ENCODE results near the gene DENND4A. TPM values are rescaled to one million over a fixed set of nuclear protein-coding genes. Genes with fewer than 3 reads are reported as not detected.
A peak's percentile ranks its signal among the peaks of the same experiment; 100 is the strongest.

The DENND4A gene
- total and polyA plus RNA-seq, 8 donors = 20.6 to 26.3 (median 23.7) TPM

DNA sequence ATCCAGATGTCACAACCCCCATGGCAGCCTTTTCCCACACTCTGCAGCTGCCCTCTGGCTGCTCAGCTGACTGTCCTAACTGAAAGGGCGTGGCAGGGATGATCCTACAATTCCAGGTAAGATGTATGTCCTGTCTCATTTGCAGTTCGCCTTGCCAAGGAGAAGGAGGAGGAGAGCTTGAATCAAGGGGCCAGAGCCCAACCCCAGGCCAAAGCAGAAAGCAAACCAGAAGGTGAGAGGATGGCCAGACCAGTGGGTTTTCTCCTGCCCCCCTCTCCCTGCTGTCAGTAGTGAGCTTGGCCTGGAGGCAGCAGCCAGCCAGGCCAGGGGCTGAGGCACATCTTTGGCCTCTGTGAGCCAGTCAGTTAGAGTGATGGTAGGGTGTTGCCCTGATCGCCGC is 147.8 kb downstream of the DENND4A start:
- Histone ChIP-seq H3K36me3 (no peaks in the 10 kb centered on the region), H3K4me1 (no peaks in the 10 kb centered on the region), H3K27ac (no peak overlapping the region), H3K27me3 (no peaks in the 10 kb centered on the region), H3K4me3 (no peak overlapping the region), H3K9me3 (no peaks in the 10 kb centered on the region)
- intact Hi-C loops (cut with DNase I) = no loop called here
- ATAC-seq (no peak), DNase-seq (no peak)
- TF ChIP-seq, protein P1, sequence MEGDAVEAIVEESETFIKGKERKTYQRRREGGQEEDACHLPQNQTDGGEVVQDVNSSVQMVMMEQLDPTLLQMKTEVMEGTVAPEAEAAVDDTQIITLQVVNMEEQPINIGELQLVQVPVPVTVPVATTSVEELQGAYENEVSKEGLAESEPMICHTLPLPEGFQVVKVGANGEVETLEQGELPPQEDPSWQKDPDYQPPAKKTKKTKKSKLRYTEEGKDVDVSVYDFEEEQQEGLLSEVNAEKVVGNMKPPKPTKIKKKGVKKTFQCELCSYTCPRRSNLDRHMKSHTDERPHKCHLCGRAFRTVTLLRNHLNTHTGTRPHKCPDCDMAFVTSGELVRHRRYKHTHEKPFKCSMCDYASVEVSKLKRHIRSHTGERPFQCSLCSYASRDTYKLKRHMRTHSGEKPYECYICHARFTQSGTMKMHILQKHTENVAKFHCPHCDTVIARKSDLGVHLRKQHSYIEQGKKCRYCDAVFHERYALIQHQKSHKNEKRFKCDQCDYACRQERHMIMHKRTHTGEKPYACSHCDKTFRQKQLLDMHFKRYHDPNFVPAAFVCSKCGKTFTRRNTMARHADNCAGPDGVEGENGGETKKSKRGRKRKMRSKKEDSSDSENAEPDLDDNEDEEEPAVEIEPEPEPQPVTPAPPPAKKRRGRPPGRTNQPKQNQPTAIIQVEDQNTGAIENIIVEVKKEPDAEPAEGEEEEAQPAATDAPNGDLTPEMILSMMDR (IDR thresholded peaks at IDR 0.05) = no peak

DNA sequence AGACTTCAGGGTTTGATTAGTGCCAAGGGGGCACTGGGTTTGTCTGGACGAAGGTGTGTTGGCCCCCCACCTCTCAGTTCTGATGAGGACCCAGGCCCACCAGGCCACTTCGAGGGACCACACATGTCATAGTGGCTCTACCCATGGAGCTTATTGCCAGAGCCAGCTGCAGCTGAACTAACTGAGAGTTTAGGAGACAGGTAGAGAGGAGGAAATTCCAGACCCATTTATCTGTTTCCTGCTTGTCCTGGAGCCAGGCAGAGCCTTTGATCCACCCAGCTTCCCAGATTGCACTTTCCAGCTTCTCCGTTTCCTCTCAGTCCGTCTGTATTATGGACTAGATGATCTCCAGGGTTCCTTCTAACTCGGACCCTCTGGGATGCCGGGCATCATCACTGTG is 149.5 kb downstream of the DENND4A start:
- H3K36me3 ChIP-seq = no peaks in the 10 kb centered on the region
- H3K4me3 ChIP-seq = no peak overlapping the region
- no peaks in the 10 kb centered on the region for H3K27me3 ChIP-seq
- ATAC-seq (no peak), DNase-seq (no peak)
- intact Hi-C loops (cut with DNase I) = no loop called here
- H3K4me1 ChIP-seq = peaks cover 7 to 10% of the 10 kb centered on the region in 2 donors
- TF ChIP-seq, protein P1 (IDR thresholded peaks at IDR 0.05) = no peak
- no peaks in the 10 kb centered on the region for H3K9me3 ChIP-seq
- H3K27ac ChIP-seq = no peak overlapping the region

DNA sequence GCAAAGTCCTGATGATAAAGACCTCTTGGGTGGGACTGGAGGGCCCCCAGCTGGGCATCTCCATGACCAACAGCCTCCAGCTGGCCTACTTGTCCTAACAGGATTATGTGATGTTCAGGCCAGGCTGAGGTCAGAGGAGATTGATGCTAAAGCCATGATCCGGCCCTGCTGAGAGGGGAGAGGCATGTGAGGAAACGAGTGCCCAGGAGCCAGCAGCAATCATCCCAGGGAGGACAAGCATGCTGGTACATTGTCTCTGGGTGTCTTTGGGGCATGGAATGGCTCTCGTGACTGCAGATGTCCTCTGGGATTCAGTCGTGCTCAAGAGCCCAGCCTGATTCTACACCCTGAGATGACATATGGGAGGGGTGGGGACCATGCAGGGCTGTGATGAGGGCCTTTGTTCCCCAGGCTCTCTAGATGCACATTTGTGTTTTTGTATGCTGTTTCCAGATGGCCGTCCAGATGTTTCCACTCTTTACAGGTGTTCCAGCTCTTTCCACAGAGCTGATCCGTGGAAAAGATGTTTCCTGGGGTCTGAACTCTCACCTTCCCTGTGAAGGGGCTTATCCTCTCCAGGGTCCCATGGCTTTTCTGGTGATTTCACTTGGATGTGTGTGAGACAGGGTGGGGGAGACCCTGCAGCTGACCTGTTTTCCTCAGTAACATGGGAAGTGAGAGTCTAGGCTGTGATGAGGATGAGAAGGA is 150.2 kb downstream of the DENND4A start:
- peak in 1 of 4 donors; percentile 44 for DNase-seq
- intact Hi-C loops (cut with DNase I) = no loop called here
- Histone ChIP-seq H3K4me1 (peaks cover 7 to 10% of the 10 kb centered on the region in 2 donors), H3K4me3 (no peak overlapping the region), H3K27ac (no peak overlapping the region), H3K36me3 (no peaks in the 10 kb centered on the region), H3K9me3 (no peaks in the 10 kb centered on the region), H3K27me3 (no peaks in the 10 kb centered on the region)
- TF ChIP-seq, protein P1 (IDR thresholded peaks at IDR 0.05) = no peak
- no peak for ATAC-seq

DNA sequence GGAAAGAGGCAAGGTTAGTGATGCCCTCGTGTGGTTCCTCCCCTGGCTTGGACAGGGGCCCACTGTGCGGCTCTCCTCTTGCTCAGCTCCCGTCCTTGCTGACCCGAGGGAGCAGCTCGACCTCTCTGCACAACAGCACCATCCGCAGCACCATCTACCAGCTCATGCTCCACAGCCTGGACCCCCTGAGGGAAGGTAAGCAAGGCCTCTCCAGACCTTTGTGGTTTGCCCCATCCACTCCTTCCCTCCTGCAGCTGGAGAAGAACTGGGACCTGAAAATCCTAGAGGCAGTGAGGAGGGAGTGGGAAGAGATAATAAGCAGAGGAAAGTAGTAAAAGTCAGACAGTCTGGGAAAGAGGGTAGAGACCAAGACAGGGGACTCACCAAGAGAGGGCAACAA is 152.6 kb downstream of the DENND4A start:
- ATAC-seq (no peak), DNase-seq (no peak)
- Histone ChIP-seq H3K27me3 (no peaks in the 10 kb centered on the region), H3K36me3 (no peaks in the 10 kb centered on the region), H3K4me1 (peaks cover 7 to 10% of the 10 kb centered on the region in 2 donors), H3K9me3 (no peaks in the 10 kb centered on the region), H3K4me3 (no peak overlapping the region), H3K27ac (no peak overlapping the region)
- TF ChIP-seq, protein P1 (IDR thresholded peaks at IDR 0.05) = no peak
- intact Hi-C loops (cut with DNase I) = loop anchor here in 1 of 2 donors (10.0 kb wide), 1 partner anchor 215 kb away; no protein-coding TSS in a partner anchor

DNA sequence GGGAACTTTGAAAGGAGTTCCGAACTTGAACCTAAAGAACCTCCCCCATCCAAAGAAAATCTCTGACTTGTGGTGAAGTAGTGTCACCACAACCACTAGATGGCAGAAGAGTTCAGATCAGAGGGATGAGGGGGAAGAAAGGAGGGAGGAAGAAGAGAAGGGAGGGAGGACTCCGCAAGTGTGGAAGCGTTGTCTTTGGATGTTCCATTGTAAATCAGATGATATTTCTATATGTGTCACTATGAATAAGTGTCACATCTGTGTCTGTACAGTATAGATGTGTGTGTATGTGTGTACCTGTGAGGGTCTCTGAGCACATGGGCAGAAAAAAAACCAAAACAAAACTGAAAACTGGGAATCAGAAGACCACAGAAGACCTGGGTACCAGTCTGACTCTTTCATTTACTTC is 153.4 kb downstream of the DENND4A start:
- no peaks in the 10 kb centered on the region for H3K9me3 ChIP-seq
- peak in 2 of 4 donors; percentile 59 to 80 for DNase-seq
- peak; percentile 93 for ATAC-seq
- no peak overlapping the region for H3K27ac ChIP-seq
- intact Hi-C loops (cut with DNase I) = loop anchor here in 1 of 2 donors (10.0 kb wide), 1 partner anchor 216 kb away; no protein-coding TSS in a partner anchor
- peaks cover 7 to 10% of the 10 kb centered on the region in 2 donors for H3K4me1 ChIP-seq
- H3K4me3 ChIP-seq = no peak overlapping the region
- no peaks in the 10 kb centered on the region for H3K36me3 ChIP-seq
- TF ChIP-seq, protein P1 (IDR thresholded peaks at IDR 0.05) = peak; percentile 64 to 70
- H3K27me3 ChIP-seq = no peaks in the 10 kb centered on the region

All from left lung (tissue), 10 donors.